ENCODE data around the gene SH3BP1. TPM values are rescaled to one million over a fixed set of nuclear protein-coding genes. Genes with fewer than 3 reads are reported as not detected.

The SH3BP1 gene
- total and polyA plus RNA-seq, 2 of the 8 experiments (the other 6 are each of a cell fraction or from before 2014, with no cell fraction given), result 23.9 to 40.3 TPM

DNA sequence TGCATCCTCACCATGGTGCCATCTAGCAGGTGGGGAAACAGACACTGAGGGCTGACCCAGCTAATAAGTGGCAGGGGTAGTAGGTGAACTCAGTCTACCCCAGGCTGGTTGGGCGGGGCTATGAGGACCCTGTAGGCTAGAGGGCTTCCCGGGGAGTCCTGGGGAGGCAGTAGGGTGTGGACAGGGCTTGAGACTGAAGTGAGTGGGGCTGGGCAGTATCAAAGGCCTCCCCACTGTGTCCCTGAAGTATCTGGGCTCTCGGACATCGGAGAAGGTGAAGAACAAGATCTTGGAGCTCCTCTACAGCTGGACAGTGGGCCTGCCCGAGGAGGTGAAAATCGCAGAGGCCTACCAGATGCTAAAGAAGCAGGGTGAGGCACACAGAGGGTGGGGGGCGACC, 19.5 kb upstream of the SH3BP1 start:
- no peak for FAIRE-seq
- H3K79me2 ChIP-seq (ENCODE audit: control insufficient read depth in 1 of 2, insufficient read depth in 2 of 2, low read length in 2 of 2), result no peaks in the 10 kb centered on the region
- POLR2A ChIA-PET (ENCODE audit: partially characterized antibody), result interaction anchor here (1.6 to 7.6 kb wide), 3 partner anchors 9 to 69 kb away, joined by 3 to 63 read pairs (median 14); partner anchors contain the start of gene GGA1

More for the DNA sequence above, 19.5 kb upstream of the SH3BP1 start:
- no peak overlapping the region for H3K9ac ChIP-seq (replicated peaks in 1 of 4; ENCODE audit: extremely low read depth in 1 of 4, low read depth in 3 of 4, low read length in 3 of 4)
- no peak overlapping the region for H2BK120ac ChIP-seq (replicated peaks; ENCODE audit: low read depth, low read length)
- no peak overlapping the region for H3K23ac ChIP-seq (ENCODE audit: insufficient read length)
- DNase-seq (ENCODE audit: low read depth in 1 of 2, low spot score in 2 of 2), result no peak
- H3K79me1 ChIP-seq (ENCODE audit: low read depth, low read length), result 0 out of 2 replicates have a peak, but pooled peaks cover 2% of the 10 kb centered on the region
- no peak overlapping the region for H4K91ac ChIP-seq (replicated peaks; ENCODE audit: insufficient read length, low read length)
- H3K18ac ChIP-seq (ENCODE audit: extremely low read depth, low read length), result no peak overlapping the region
- no peak overlapping the region for H3K4me3 ChIP-seq (ENCODE audit: extremely low read depth in 1 of 4, insufficient read depth in 2 of 4, low read depth in 3 of 4, low read length in 4 of 4)
- no peak overlapping the region for H3K56ac ChIP-seq (replicated peaks; ENCODE audit: insufficient read length, low read depth, low read length)
- no peaks in the 10 kb centered on the region for H3K23me2 ChIP-seq (ENCODE audit: low read depth, low read length)
- H3K9me3 ChIP-seq (ENCODE audit: insufficient read depth in 2 of 2, low read depth in 1 of 2, low read length in 1 of 2), result no peaks in the 10 kb centered on the region
- H4K20me1 ChIP-seq (replicated peaks in 1 of 2; ENCODE audit: control insufficient read depth in 1 of 2, insufficient read depth in 2 of 2, low read length in 2 of 2), result peaks cover 0 to 6% of the 10 kb centered on the region in 2 experiments
- H3K4me2 ChIP-seq (ENCODE audit: insufficient read depth in 1 of 2, low read depth in 2 of 2, low read length in 2 of 2), result no peak overlapping the region
- no peak overlapping the region for H2BK5ac ChIP-seq (ENCODE audit: low read depth, low read length)
- H2BK20ac ChIP-seq (ENCODE audit: low read length), result no peak overlapping the region
- CTCF ChIA-PET (ENCODE audit: partially characterized antibody), result interaction anchor here (1.0 to 7.9 kb wide), 6 partner anchors 13 to 100 kb away, joined by 3 to 49 read pairs (median 6); partner anchors contain the start of gene CARD10
- H2AFZ ChIP-seq (ENCODE audit: low read length), result no peak overlapping the region
- H4K5ac ChIP-seq (ENCODE audit: insufficient read length, low read depth, low read length), result no peak overlapping the region
- H2BK15ac ChIP-seq (ENCODE audit: low read length), result no peak overlapping the region
- WGBS, 2 experiments (ENCODE audit: extremely low coverage in 1 of 2, insufficient coverage in 1 of 2, insufficient read length in 1 of 2, insufficient replicate concordance in 2 of 2, low coverage in 1 of 2, low lambda C conversion rate in 2 of 2, missing lambda C conversion rate in 1 of 2), result 87% methylated on average over 5 of the region's 7 CpGs; no CpG with 5 or more reads in 1 of the 2 experiments
- H4K8ac ChIP-seq (ENCODE audit: extremely low read depth, insufficient read depth, low read length), result no peak overlapping the region
- no peak overlapping the region for H3K14ac ChIP-seq (ENCODE audit: insufficient read length)
- H3K4me1 ChIP-seq (replicated peaks in 1 of 4; ENCODE audit: control insufficient read depth in 3 of 4, insufficient read depth in 4 of 4, low read length in 3 of 4), result peaks cover 0 to 3% (median 0%) of the 10 kb centered on the region in 4 experiments; a peak in 3 of 7 replicates
- no peak overlapping the region for H2AK5ac ChIP-seq (ENCODE audit: low read depth, low read length)
- H2BK12ac ChIP-seq (ENCODE audit: low read depth, low read length), result no peak overlapping the region
- H3K27me3 ChIP-seq (replicated peaks in 1 of 4; ENCODE audit: control insufficient read depth in 3 of 4, extremely low read depth in 1 of 4, insufficient read depth in 3 of 4, low read length in 3 of 4), result no peaks in the 10 kb centered on the region
- no peak overlapping the region for H3K4ac ChIP-seq (replicated peaks; ENCODE audit: insufficient read length, low read depth, low read length)
- no peak overlapping the region for H3K27ac ChIP-seq (ENCODE audit: low read depth, low read length)
- TF ChIP-seq SIX5 (IDR thresholded peaks at IDR 0.05; ENCODE audit: low read depth, low read length), result no peak
- TF ChIP-seq PHF8 (conservative IDR thresholded peaks at IDR 0.05; ENCODE audit: low read depth, low read length), result no peak
- TF ChIP-seq TAF7 (optimal IDR thresholded peaks at IDR 0.05; ENCODE audit: borderline replicate concordance, low read depth, low read length), result no peak
- no peak for TF ChIP-seq KDM1A (IDR thresholded peaks at IDR 0.05; ENCODE audit: borderline replicate concordance, low read length)
- TF ChIP-seq, protein P1, sequence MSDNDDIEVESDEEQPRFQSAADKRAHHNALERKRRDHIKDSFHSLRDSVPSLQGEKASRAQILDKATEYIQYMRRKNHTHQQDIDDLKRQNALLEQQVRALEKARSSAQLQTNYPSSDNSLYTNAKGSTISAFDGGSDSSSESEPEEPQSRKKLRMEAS (IDR thresholded peaks at IDR 0.05), result no peak
- no peak for TF ChIP-seq GABPA (IDR thresholded peaks at IDR 0.05; ENCODE audit: borderline replicate concordance, insufficient read depth, low read length)
- no peak for TF ChIP-seq EZH2 (IDR thresholded peaks at IDR 0.05; ENCODE audit: low read depth, low read length, severe bottlenecking)
- TF ChIP-seq, protein P2, sequence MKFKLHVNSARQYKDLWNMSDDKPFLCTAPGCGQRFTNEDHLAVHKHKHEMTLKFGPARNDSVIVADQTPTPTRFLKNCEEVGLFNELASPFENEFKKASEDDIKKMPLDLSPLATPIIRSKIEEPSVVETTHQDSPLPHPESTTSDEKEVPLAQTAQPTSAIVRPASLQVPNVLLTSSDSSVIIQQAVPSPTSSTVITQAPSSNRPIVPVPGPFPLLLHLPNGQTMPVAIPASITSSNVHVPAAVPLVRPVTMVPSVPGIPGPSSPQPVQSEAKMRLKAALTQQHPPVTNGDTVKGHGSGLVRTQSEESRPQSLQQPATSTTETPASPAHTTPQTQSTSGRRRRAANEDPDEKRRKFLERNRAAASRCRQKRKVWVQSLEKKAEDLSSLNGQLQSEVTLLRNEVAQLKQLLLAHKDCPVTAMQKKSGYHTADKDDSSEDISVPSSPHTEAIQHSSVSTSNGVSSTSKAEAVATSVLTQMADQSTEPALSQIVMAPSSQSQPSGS (IDR thresholded peaks at IDR 0.05; ENCODE audit: low read length), result no peak
- peaks cover 14 to 28% (median 19%) of the 10 kb centered on the region in 4 experiments; a peak in 7 of 8 replicates for H3K36me3 ChIP-seq (ENCODE audit: control insufficient read depth in 2 of 4, insufficient read depth in 4 of 4, low read length in 3 of 4)

Measured in H1 (cell line).